Activated CD8-positive, alpha-beta T cell treated with anti-CD3 and anti-CD28 coated beads for 36 hours (primary cell): ENCODE data around the gene RNF115. TPM values are rescaled to one million over a fixed set of nuclear protein-coding genes. Genes with fewer than 3 reads are reported as not detected.
"Not testable (repeated sequence)": the region's sequence is repeated elsewhere in the genome, so short reads cannot be mapped to it uniquely, and the experiment has no call there.

Experiments
- ATAC-seq: fragments of 200-7000 bp; cut with Tn5 transposase; one replicate; pipeline ENCODE4 v1.10.0; 2021; ENCODE audit warnings: mild to moderate bottlenecking, moderate library complexity
- CTCF ChIA-PET: fragments of 350-600 bp; sonication (Branson Sonifier 250); formaldehyde crosslinking; loops from one replicate; lab custom pipeline; 2021; ENCODE audit warnings: antibody characterized with exemption; lab: Charles Lee
- POLR2A ChIA-PET: fragments of 350-600 bp; sonication (Branson Sonifier 250); formaldehyde crosslinking; loops from one replicate; lab custom pipeline; 2021; ENCODE audit warnings: antibody characterized with exemption; lab: Charles Lee
- DNase-seq: peaks from one replicate; pipeline ENCODE4 v3.0.0-alpha.2; 2020
- H3K27ac Mint-ChIP-seq: one replicate; pipeline ENCODE4 v1.8.0; 2021; ENCODE audit warnings: mild to moderate bottlenecking, mixed read lengths
- H3K27me3 Mint-ChIP-seq: one replicate; pipeline ENCODE4 v1.8.0; 2021; ENCODE audit warnings: mixed read lengths
- H3K36me3 Mint-ChIP-seq: one replicate; pipeline ENCODE4 v1.8.0; 2021; ENCODE audit warnings: low read depth, mixed read lengths
- H3K4me1 Mint-ChIP-seq: one replicate; pipeline ENCODE4 v1.8.0; 2021; ENCODE audit warnings: low read depth, mixed read lengths
- H3K4me3 Mint-ChIP-seq: one replicate; pipeline ENCODE4 v1.8.0; 2021; ENCODE audit warnings: mild to moderate bottlenecking, moderate library complexity, mixed read lengths
- H3K9me3 Mint-ChIP-seq: one replicate; pipeline ENCODE4 v1.8.0; 2021; ENCODE audit warnings: mixed read lengths
- CTCF ChIP-seq: fragments of 200-600 bp; IDR thresholded peaks from one replicate; pipeline ENCODE4 v1.8.0; 2022; ENCODE audit warnings: antibody characterized with exemption, mild to moderate bottlenecking
- intact Hi-C: fragments of 100-400 bp; cut with micrococcal nuclease; formaldehyde crosslinking; loops from one replicate; pipeline ENCODE4 v1.10.0; 2022
- total RNA-seq, 2 experiments: library from RNA; stranded (reverse); gene quantifications; one replicate each; pipeline ENCODE4 v1.2.3, GENCODE V29; 2021

The RNF115 gene
- total RNA-seq, 2 experiments from 2014 or later, result 12.6 to 13.1 TPM

GRCh38 chr1:145828367-145829026 lies 4.6 kb upstream of the RNF115 start:
- intact Hi-C loops, result no loop called here
- DNase-seq (peak; percentile 52), ATAC-seq (peak; percentile 73)
- H3K4me3 Mint-ChIP-seq, result peak overlapping the region; percentile 37
- TF ChIP-seq CTCF, result no peak
- H3K27me3 Mint-ChIP-seq, result no peaks in the 10 kb centered on the region
- peak overlapping the region; percentile 94 for H3K27ac Mint-ChIP-seq
- peaks cover 76% of the 10 kb centered on the region for H3K36me3 Mint-ChIP-seq
- CTCF ChIA-PET, result interaction anchor here (0.8 to 11.8 kb wide), 5 partner anchors 11 to 209 kb away, joined by 3 to 163 read pairs (median 7); partner anchors contain the start of genes CD160 and NUDT17
- H3K9me3 Mint-ChIP-seq, result no peaks in the 10 kb centered on the region
- POLR2A ChIA-PET, result interaction anchor here (1.0 to 4.4 kb wide), 2 partner anchors 17 to 151 kb away, joined by 3 to 25 read pairs; partner anchors contain the start of gene NUDT17
- peaks cover 49% of the 10 kb centered on the region for H3K4me1 Mint-ChIP-seq

- ATAC-seq (peak; percentile 15), DNase-seq (no peak)
- H3K27me3 Mint-ChIP-seq, result no peaks in the 10 kb centered on the region
- H3K4me3 Mint-ChIP-seq, result peak overlapping the region; percentile 37
- CTCF ChIA-PET, result interaction anchor here (0.8 to 11.8 kb wide), 5 partner anchors 11 to 209 kb away, joined by 3 to 163 read pairs (median 7); partner anchors contain the start of genes CD160 and NUDT17
- TF ChIP-seq CTCF, result no peak
- no peaks in the 10 kb centered on the region for H3K9me3 Mint-ChIP-seq
- POLR2A ChIA-PET, result interaction anchor here (0.6 to 4.4 kb wide), 4 partner anchors 17 to 151 kb away, joined by 3 to 25 read pairs (median 3); partner anchors contain the start of genes NUDT17 and RBM8A
- peaks cover 44% of the 10 kb centered on the region for H3K4me1 Mint-ChIP-seq
- H3K36me3 Mint-ChIP-seq, result peaks cover 71% of the 10 kb centered on the region
- intact Hi-C loops, result no loop called here
- H3K27ac Mint-ChIP-seq, result peak overlapping the region; percentile 94
These were observed 4.1 kb upstream of the RNF115 start for GRCh38 chr1:145827966-145828365.

- intact Hi-C loops, result no loop called here
- DNase-seq, result no peak
- POLR2A ChIA-PET, result interaction anchor here (0.8 to 4.4 kb wide), 6 partner anchors 17 to 182 kb away, joined by 3 to 25 read pairs (median 4); partner anchors contain the start of gene NUDT17
- peak overlapping the region; percentile 97 for H3K4me3 Mint-ChIP-seq
- CTCF ChIA-PET, result interaction anchor here (0.9 to 11.8 kb wide), 10 partner anchors 8 to 183 kb away, joined by 3 to 163 read pairs (median 4); partner anchors contain the start of genes ITGA10 and NUDT17
- H3K27ac Mint-ChIP-seq, result peak overlapping the region; percentile 94
- no peak for ATAC-seq
- H3K27me3 Mint-ChIP-seq, result no peaks in the 10 kb centered on the region
- peak; percentile 38 for TF ChIP-seq CTCF
- H3K36me3 Mint-ChIP-seq, result peaks cover 60% of the 10 kb centered on the region
- no peaks in the 10 kb centered on the region for H3K9me3 Mint-ChIP-seq
- H3K4me1 Mint-ChIP-seq, result peaks cover 46% of the 10 kb centered on the region
These were observed 2.1 kb upstream of the RNF115 start for GRCh38 chr1:145826030-145826429.

- POLR2A ChIA-PET, result interaction anchor here (0.7 to 2.1 kb wide), 11 partner anchors 10 to 213 kb away, joined by 3 to 9 read pairs (median 4); partner anchors contain the start of genes NUDT17 and RBM8A
- Mint-ChIP-seq H3K36me3 (peaks cover 48% of the 10 kb centered on the region), H3K4me1 (peaks cover 44% of the 10 kb centered on the region), H3K4me3 (peak overlapping the region; percentile 97), H3K27me3 (no peaks in the 10 kb centered on the region), H3K9me3 (no peaks in the 10 kb centered on the region), H3K27ac (peak overlapping the region; percentile 97)
- CTCF ChIA-PET, result interaction anchor here (1.0 to 11.8 kb wide), 7 partner anchors 10 to 140 kb away, joined by 3 to 163 read pairs (median 4); partner anchors contain the start of genes ANKRD34A, ITGA10, NUDT17 and POLR3GL
- TF ChIP-seq CTCF, result no peak
- DNase-seq, result no peak
- intact Hi-C loops, result no loop called here
- no peak for ATAC-seq
These were observed 576 bp upstream of the RNF115 start for GRCh38 chr1:145824499-145824842.

- DNase-seq, intact Hi-C loops, H3K27me3 Mint-ChIP-seq, H3K9me3 Mint-ChIP-seq: not testable (repeated sequence)
- peaks cover 34% of the 10 kb centered on the region for H3K36me3 Mint-ChIP-seq
- peak; percentile 24 for ATAC-seq
- POLR2A ChIA-PET, result interaction anchor here (0.7 to 1.1 kb wide), 2 partner anchors 24 to 44 kb away, joined by 3 read pairs; no protein-coding TSS in a partner anchor
- CTCF ChIA-PET, result interaction anchor here (1.3 kb wide), 1 partner anchor 23 kb away, joined by 5 read pairs; the partner anchor contains the start of gene NUDT17
- peaks cover 33% of the 10 kb centered on the region for H3K4me1 Mint-ChIP-seq
- H3K27ac Mint-ChIP-seq, result peak overlapping the region; percentile 82
- H3K4me3 Mint-ChIP-seq, result peak overlapping the region; percentile 62
These were observed 1.0 kb downstream of the RNF115 start for GRCh38 chr1:145822779-145823331.

- H3K27ac Mint-ChIP-seq, DNase-seq, intact Hi-C loops, H3K36me3 Mint-ChIP-seq, H3K4me3 Mint-ChIP-seq, CTCF ChIA-PET, POLR2A ChIA-PET, H3K9me3 Mint-ChIP-seq, H3K27me3 Mint-ChIP-seq: not testable (repeated sequence)
- peaks cover 18% of the 10 kb centered on the region for H3K4me1 Mint-ChIP-seq
- ATAC-seq, result peak; percentile 48
These were observed 5.8 kb downstream of the RNF115 start for GRCh38 chr1:145818095-145818494.

- DNase-seq, CTCF ChIA-PET, H3K4me3 Mint-ChIP-seq, intact Hi-C loops, H3K27me3 Mint-ChIP-seq, H3K36me3 Mint-ChIP-seq, H3K27ac Mint-ChIP-seq, POLR2A ChIA-PET, ATAC-seq, H3K9me3 Mint-ChIP-seq: not testable (repeated sequence)
- H3K4me1 Mint-ChIP-seq, result peaks cover 19% of the 10 kb centered on the region
These were observed 10.7 kb downstream of the RNF115 start for GRCh38 chr1:145812977-145813810.
